Astrocyte of the cerebellum (primary cell): ENCODE results near the gene NRG3.

Experiments
- DNase-seq: peaks from one replicate; pipeline ENCODE4 v3.0.0-alpha.2; 2011; ENCODE audit warnings: low read depth
- H3K4me3 ChIP-seq: 2 replicates; pipeline ENCODE4 v1.5.1; 2011; ENCODE audit warnings: mild to moderate bottlenecking, low read depth, low read length, moderate library complexity
- CTCF ChIP-seq: IDR thresholded peaks from 2 replicates; pipeline ENCODE4 v1.5.1; 2012; ENCODE audit warnings: low read length, low read depth, moderate library complexity, mild to moderate bottlenecking; ENCODE audit errors: missing control alignments
- in situ Hi-C: cut with HindIII; loops from 2 replicates; pipeline ENCODE4 v1.10.0; 2017; ENCODE audit warnings: low sequenced_read_pairs

The NRG3 gene

GRCh38 chr10:82865366-82865765 lies 990.4 kb downstream of the NRG3 start:
- H3K4me3 ChIP-seq: no peak overlapping the region
- no peak for TF ChIP-seq CTCF
- no peak for DNase-seq
- in situ Hi-C loops: no loop called here

- in situ Hi-C loops: no loop called here
- H3K4me3 ChIP-seq: no peak overlapping the region
- TF ChIP-seq CTCF: no peak
- no peak for DNase-seq
Measured at GRCh38 chr10:82866424-82867020, 991.5 kb downstream of the NRG3 start.

DNA sequence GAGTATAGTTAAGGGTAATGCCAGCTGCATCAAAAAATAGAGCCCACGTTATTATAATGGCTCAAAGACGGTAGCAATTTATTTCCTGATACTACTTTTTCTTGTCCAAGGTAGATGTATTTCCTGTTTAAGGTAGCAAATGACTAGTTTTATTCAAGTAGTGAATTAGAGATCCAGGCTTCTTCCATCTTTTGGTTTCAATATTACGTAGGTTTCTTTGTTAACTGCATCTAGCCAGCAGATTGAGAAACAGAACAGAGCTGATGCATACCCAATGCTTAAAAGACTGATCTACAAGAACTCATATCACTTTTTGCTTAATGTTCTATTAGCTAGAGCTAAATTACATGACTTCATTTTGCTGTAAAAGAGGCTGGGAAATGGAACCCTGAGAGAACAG lies 992.1 kb downstream of the NRG3 start:
- TF ChIP-seq CTCF: no peak
- in situ Hi-C loops: no loop called here
- no peak for DNase-seq
- no peak overlapping the region for H3K4me3 ChIP-seq

- no peak for DNase-seq
Measured at GRCh38 chr10:82874671-82875070, 999.7 kb downstream of the NRG3 start.

GRCh38 chr10:82880776-82881290 lies 1005.8 kb downstream of the NRG3 start:
- DNase-seq: no peak
- H3K4me3 ChIP-seq: no peak overlapping the region
- in situ Hi-C loops: no loop called here
- TF ChIP-seq CTCF: no peak

More at GRCh38 chr10:82874671-82875070, 999.7 kb downstream of the NRG3 start:
- in situ Hi-C loops: no loop called here
- H3K4me3 ChIP-seq: no peak overlapping the region
- TF ChIP-seq CTCF: no peak

DNA sequence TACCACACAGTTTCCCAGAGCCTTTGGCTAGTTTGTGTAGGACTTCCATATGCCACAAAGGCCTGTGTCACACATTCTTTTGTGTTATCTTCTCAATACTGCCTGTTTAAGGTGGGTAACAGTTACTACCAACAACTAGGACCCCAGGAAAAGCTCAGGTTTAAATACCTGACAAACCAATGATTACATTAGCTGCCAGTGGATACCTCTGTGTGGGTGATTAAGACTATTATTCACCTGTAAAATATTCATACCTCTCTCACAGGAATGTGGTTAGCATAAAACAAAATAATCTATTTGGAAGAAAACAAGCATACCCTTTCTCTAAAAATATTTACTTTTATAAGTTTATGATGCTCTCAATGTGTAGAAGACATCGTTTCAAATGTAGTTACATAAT lies 1007.7 kb downstream of the NRG3 start:
- no peak for TF ChIP-seq CTCF
- no peak for DNase-seq
- no peak overlapping the region for H3K4me3 ChIP-seq
- in situ Hi-C loops: no loop called here
